ENCODE measurements around the gene MRM2. TPM values are rescaled to one million over a fixed set of nuclear protein-coding genes. Genes with fewer than 3 reads are reported as not detected.

MRM2 gene
- total RNA-seq, 1 donor = 20.7 TPM

- peak overlapping the region; percentile 31 for H3K4me3 ChIP-seq (ENCODE audit: low read depth, low read length)
- peak; percentile 90 for DNase-seq (ENCODE audit: low read depth)
- TF ChIP-seq, protein P1, sequence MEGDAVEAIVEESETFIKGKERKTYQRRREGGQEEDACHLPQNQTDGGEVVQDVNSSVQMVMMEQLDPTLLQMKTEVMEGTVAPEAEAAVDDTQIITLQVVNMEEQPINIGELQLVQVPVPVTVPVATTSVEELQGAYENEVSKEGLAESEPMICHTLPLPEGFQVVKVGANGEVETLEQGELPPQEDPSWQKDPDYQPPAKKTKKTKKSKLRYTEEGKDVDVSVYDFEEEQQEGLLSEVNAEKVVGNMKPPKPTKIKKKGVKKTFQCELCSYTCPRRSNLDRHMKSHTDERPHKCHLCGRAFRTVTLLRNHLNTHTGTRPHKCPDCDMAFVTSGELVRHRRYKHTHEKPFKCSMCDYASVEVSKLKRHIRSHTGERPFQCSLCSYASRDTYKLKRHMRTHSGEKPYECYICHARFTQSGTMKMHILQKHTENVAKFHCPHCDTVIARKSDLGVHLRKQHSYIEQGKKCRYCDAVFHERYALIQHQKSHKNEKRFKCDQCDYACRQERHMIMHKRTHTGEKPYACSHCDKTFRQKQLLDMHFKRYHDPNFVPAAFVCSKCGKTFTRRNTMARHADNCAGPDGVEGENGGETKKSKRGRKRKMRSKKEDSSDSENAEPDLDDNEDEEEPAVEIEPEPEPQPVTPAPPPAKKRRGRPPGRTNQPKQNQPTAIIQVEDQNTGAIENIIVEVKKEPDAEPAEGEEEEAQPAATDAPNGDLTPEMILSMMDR (IDR thresholded peaks at IDR 0.05; ENCODE audit: insufficient read depth, low read length) = no peak
Measured at GRCh38 chr7:2248984-2249694, 7.1 kb upstream of the MRM2 start.

DNA sequence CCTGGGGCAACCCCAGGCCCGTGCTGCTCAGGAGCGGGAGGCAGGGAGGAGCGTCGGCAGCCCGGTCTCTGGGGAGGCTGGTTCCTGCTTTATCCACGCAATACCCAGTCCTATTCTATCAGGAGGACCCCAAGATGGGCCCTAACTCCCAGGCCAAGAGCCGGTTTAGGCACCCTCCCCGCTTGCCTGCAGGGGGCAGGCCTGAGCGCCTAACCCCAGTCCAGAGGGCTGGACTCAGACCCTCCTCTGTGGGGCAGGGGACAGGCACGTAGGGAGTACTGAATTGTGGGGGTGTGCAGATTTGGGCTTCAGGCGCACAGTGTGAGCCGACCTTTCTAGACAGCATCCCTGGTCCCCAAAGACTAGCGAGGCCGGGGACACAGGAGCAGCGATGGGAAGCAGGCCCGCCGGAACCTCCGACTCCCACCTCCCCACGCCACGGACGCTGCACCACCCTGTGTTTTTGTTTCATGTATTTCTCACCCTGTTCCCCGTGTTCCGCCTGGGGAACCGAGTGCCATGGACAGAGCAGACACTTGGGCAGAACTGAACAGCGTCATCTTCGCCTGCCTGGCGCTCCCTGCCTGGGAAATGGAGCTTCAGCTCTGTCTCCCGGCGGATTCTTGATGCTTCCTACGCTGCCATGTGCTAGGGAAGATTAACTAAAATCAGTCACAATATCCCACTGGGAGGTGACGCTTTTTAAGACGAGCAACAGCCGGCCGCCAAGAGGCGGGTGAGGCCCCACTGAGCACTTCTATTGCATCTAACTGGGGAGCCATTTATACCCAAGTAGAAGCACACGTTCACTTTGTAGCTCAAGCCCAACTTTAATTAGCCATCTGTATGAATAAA is 5.4 kb upstream of the MRM2 start:
- TF ChIP-seq, protein P1 (IDR thresholded peaks at IDR 0.05; ENCODE audit: insufficient read depth, low read length) = peak; percentile 77
- peak; percentile 15 for DNase-seq (ENCODE audit: low read depth)
- H3K4me3 ChIP-seq (ENCODE audit: low read depth, low read length) = no peak overlapping the region

DNA sequence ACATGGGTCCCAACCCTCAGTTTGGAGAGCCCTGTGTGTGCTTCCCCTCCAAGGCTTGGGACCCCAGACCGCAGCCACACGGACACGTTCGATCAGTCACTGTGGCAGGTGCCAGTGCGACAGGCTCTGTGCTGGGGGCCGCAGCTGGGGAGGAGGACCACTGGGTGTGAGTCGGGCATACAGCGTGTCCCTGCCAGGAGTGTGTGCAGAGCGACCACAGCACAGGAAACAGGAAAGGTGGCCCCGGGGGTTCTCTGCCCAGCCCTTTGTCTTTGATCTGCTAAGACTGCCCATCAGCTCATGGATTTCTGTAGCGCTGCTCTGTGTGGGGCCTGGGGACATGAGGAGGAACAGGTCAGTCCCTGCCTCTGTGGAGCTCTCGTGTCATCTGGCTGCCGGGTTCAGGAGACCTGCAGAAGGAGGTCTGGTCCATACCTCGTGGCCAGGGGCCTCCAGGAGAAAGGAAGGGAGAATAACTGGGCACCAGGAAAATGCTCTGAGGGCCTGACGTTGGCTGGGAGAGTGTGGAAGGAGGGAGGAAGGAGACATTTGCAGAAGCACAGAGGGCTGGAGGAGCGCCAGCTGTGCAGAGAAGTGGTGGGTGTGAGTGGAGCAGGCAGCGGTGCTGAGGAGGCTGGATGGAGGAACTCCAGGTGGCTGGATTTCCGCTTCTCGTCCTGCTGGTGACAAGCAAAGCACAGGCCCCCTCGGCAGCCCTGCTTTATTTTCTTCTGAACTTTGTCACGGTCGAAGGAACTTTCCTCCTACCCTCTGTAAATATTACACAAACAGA is 4.1 kb upstream of the MRM2 start:
- no peak overlapping the region for H3K4me3 ChIP-seq (ENCODE audit: low read depth, low read length)
- TF ChIP-seq, protein P1 (IDR thresholded peaks at IDR 0.05; ENCODE audit: insufficient read depth, low read length) = no peak
- no peak for DNase-seq (ENCODE audit: low read depth)

- TF ChIP-seq, protein P1 (IDR thresholded peaks at IDR 0.05; ENCODE audit: insufficient read depth, low read length) = no peak
- no peak for DNase-seq (ENCODE audit: low read depth)
- no peak overlapping the region for H3K4me3 ChIP-seq (ENCODE audit: low read depth, low read length)
Measured at GRCh38 chr7:2244404-2244995, 2.5 kb upstream of the MRM2 start.

- TF ChIP-seq, protein P1 (IDR thresholded peaks at IDR 0.05; ENCODE audit: insufficient read depth, low read length) = no peak
- no peak for DNase-seq (ENCODE audit: low read depth)
- H3K4me3 ChIP-seq (ENCODE audit: low read depth, low read length) = no peak overlapping the region
Measured at GRCh38 chr7:2243458-2243857, 1.5 kb upstream of the MRM2 start.

All from fibroblast of the aortic adventitia (primary cell).